HepG2 (cell line): ENCODE results near the gene RPLP2. TPM values are rescaled to one million over a fixed set of nuclear protein-coding genes. Genes with fewer than 3 reads are reported as not detected.
A peak's percentile ranks its signal among the peaks of the same experiment; 100 is the strongest.

Experiments
- AGO2 ChIP-seq: fragments of 200-400 bp; formaldehyde crosslinking; optimal IDR thresholded peaks from 2 replicates; pipeline ENCODE3; 2017; ENCODE audit warnings: mild to moderate bottlenecking, low read depth, low read length, moderate library complexity
- BRD4 ChIP-seq: sonication (generic); formaldehyde crosslinking; IDR thresholded peaks from 2 replicates; pipeline ENCODE4 v1.4.0; 2020; ENCODE audit warnings: missing genetic modification reagents
- GABPB1 ChIP-seq: IDR thresholded peaks from 2 replicates; pipeline ENCODE4 v1.6.1; 2016; ENCODE audit warnings: mild to moderate bottlenecking, missing genetic modification reagents, moderate library complexity, missing compliant biosample characterization
- GPN1 ChIP-seq: sonication (generic); formaldehyde crosslinking; IDR thresholded peaks from 2 replicates; pipeline ENCODE4 v1.5.1; 2020; ENCODE audit warnings: missing genetic modification reagents, borderline replicate concordance
- HMGA1 ChIP-seq: sonication (generic); formaldehyde crosslinking; conservative IDR thresholded peaks from 2 replicates; pipeline ENCODE4 v1.4.0; 2020; ENCODE audit warnings: missing genetic modification reagents
- NCOA5 ChIP-seq: sonication (generic); formaldehyde crosslinking; IDR thresholded peaks from 2 replicates; pipeline ENCODE4 v1.4.0; 2020; ENCODE audit warnings: missing genetic modification reagents
- SIN3A ChIP-seq: IDR thresholded peaks from 2 replicates; pipeline ENCODE4 v1.6.1; 2011; ENCODE audit warnings: low read depth, mild to moderate bottlenecking, control low read depth, low read length, borderline replicate concordance
- SP1 ChIP-seq, 2 experiments: fragments of 450-650 bp in 1 of 2; sonication (generic) in 1 of 2; formaldehyde crosslinking in 1 of 2; IDR thresholded peaks; 2 replicates each; pipeline versions ENCODE4 v1.4.0 to v1.6.1; 2016 to 2020; ENCODE audit warnings: missing genetic modification reagents in 1 of 2
- SP2 ChIP-seq: sonication (generic); formaldehyde crosslinking; IDR thresholded peaks from 2 replicates; pipeline ENCODE4 v1.5.1; 2020; ENCODE audit warnings: mild to moderate bottlenecking, missing genetic modification reagents
- ZBTB42 ChIP-seq: sonication (generic); formaldehyde crosslinking; IDR thresholded peaks from 2 replicates; pipeline ENCODE4 v1.5.0; 2020; ENCODE audit warnings: mild to moderate bottlenecking, missing genetic modification reagents
- ZBTB7A ChIP-seq: sonication (generic); formaldehyde crosslinking; IDR thresholded peaks from 2 replicates; pipeline ENCODE4 v1.8.0; 2022; ENCODE audit warnings: mild to moderate bottlenecking, missing genetic modification reagents
- ZNF513 ChIP-seq: sonication (generic); formaldehyde crosslinking; conservative IDR thresholded peaks from 2 replicates; pipeline ENCODE4 v1.5.0; 2020; ENCODE audit warnings: missing genetic modification reagents
- polyA plus RNA-seq, 8 experiments: library from polyadenylated mRNA; depleted of rRNA in 3 of 8; stranded (reverse) in 7 of 8; unstranded in 1 of 8; fragments of >200 nt; fragmentation: Illumina TruSeq in 4 of 8; extraction: Trizol in 4 of 8; gene quantifications; 2 replicates each; pipeline versions ENCODE4 v1.2.1 to v1.2.3, GENCODE V29; 2011 to 2016; ENCODE audit warnings: low read depth in 4 of 8, missing spikeins in 1 of 8, mixed read lengths in 1 of 8; ENCODE audit not compliant: insufficient read depth in 1 of 8
- total RNA-seq, 5 experiments: library from RNA; depleted of rRNA; stranded (reverse); fragments of >200 nt; fragmentation: Illumina TruSeq; extraction: Trizol; gene quantifications; 2 replicates each; pipeline ENCODE4 v1.2.3, GENCODE V29; 2016; ENCODE audit warnings: low read depth in 1 of 5
- TF ChIP-seq, protein P1 (sequence below), 2 experiments: sonication (generic) in 1 of 2; formaldehyde crosslinking in 1 of 2; IDR thresholded peaks; 2 replicates each; pipeline versions ENCODE4 v1.4.0 to v1.6.1; 2018 to 2020; ENCODE audit warnings: missing genetic modification reagents in 2 of 2, borderline replicate concordance in 1 of 2, low read depth in 1 of 2, mild to moderate bottlenecking in 1 of 2, missing biosample characterization in 1 of 2
- TF ChIP-seq, protein P2 (sequence below): sonication (generic); formaldehyde crosslinking; IDR thresholded peaks from 2 replicates; pipeline ENCODE4 v1.5.1; 2020; ENCODE audit warnings: mild to moderate bottlenecking, moderate library complexity, missing genetic modification reagents
- TF ChIP-seq, protein P3 (sequence below): sonication (generic); formaldehyde crosslinking; IDR thresholded peaks from 2 replicates; pipeline ENCODE4 v1.4.0; 2020; ENCODE audit warnings: missing genetic modification reagents
- TF ChIP-seq, protein P4 (sequence below): sonication (generic); formaldehyde crosslinking; conservative IDR thresholded peaks from 2 replicates; pipeline ENCODE4 v1.8.1; 2023; ENCODE audit warnings: missing genetic modification reagents
- TF ChIP-seq, protein P5 (sequence below): sonication (generic); formaldehyde crosslinking; IDR thresholded peaks from 2 replicates; pipeline ENCODE4 v1.4.0; 2020; ENCODE audit warnings: mild to moderate bottlenecking, missing genetic modification reagents, borderline replicate concordance

The RPLP2 gene
- total and polyA plus RNA-seq, 2 of the 13 experiments (the other 11 are each of a cell fraction or from before 2014, with no cell fraction given), result 978 to 2,106 TPM

- TF ChIP-seq, protein P1, sequence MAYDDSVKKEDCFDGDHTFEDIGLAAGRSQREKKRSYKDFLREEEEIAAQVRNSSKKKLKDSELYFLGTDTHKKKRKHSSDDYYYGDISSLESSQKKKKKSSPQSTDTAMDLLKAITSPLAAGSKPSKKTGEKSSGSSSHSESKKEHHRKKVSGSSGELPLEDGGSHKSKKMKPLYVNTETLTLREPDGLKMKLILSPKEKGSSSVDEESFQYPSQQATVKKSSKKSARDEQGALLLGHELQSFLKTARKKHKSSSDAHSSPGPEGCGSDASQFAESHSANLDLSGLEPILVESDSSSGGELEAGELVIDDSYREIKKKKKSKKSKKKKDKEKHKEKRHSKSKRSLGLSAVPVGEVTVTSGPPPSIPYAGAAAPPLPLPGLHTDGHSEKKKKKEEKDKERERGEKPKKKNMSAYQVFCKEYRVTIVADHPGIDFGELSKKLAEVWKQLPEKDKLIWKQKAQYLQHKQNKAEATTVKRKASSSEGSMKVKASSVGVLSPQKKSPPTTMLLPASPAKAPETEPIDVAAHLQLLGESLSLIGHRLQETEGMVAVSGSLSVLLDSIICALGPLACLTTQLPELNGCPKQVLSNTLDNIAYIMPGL (CRISPR knock-in tag; IDR thresholded peaks at IDR 0.05; ENCODE audit: borderline replicate concordance in 1 of 2, low read depth in 1 of 2), result peak in 1 of 2 experiments; percentile 16; a peak in 2 of 4 replicates
- TF ChIP-seq HMGA1 (CRISPR knock-in tag) (no peak), ZNF513 (CRISPR knock-in tag) (peak; percentile 53; the same call in 1 of the 2 replicates), ZBTB7A (CRISPR knock-in tag) (peak; percentile 81; the same call in 1 of the 2 replicates), NCOA5 (CRISPR knock-in tag) (no peak), AGO2 (peak; percentile 47), SP1 (IDR thresholded peaks at IDR 0.05) (no peak), SP1 (CRISPR knock-in tag; IDR thresholded peaks at IDR 0.05) (0 out of 2 replicates have a peak, but pooled peaks have one; percentile 15), ZBTB42 (CRISPR knock-in tag) (no peak), BRD4 (CRISPR knock-in tag) (0 out of 2 replicates have a peak, but pooled peaks have one; percentile 4), GABPB1 (CRISPR knock-in tag) (0 out of 2 replicates have a peak, but pooled peaks have one; percentile 9), SP2 (CRISPR knock-in tag) (0 out of 2 replicates have a peak, but pooled peaks have one; percentile 9), SIN3A (peak; percentile 40; the same call in 1 of the 2 replicates), GPN1 (no peak)
- TF ChIP-seq, protein P2, sequence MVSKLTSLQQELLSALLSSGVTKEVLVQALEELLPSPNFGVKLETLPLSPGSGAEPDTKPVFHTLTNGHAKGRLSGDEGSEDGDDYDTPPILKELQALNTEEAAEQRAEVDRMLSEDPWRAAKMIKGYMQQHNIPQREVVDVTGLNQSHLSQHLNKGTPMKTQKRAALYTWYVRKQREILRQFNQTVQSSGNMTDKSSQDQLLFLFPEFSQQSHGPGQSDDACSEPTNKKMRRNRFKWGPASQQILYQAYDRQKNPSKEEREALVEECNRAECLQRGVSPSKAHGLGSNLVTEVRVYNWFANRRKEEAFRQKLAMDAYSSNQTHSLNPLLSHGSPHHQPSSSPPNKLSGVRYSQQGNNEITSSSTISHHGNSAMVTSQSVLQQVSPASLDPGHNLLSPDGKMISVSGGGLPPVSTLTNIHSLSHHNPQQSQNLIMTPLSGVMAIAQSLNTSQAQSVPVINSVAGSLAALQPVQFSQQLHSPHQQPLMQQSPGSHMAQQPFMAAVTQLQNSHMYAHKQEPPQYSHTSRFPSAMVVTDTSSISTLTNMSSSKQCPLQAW (CRISPR knock-in tag), result peak; percentile 8; the same call in 1 of the 2 replicates
- TF ChIP-seq, protein P3, sequence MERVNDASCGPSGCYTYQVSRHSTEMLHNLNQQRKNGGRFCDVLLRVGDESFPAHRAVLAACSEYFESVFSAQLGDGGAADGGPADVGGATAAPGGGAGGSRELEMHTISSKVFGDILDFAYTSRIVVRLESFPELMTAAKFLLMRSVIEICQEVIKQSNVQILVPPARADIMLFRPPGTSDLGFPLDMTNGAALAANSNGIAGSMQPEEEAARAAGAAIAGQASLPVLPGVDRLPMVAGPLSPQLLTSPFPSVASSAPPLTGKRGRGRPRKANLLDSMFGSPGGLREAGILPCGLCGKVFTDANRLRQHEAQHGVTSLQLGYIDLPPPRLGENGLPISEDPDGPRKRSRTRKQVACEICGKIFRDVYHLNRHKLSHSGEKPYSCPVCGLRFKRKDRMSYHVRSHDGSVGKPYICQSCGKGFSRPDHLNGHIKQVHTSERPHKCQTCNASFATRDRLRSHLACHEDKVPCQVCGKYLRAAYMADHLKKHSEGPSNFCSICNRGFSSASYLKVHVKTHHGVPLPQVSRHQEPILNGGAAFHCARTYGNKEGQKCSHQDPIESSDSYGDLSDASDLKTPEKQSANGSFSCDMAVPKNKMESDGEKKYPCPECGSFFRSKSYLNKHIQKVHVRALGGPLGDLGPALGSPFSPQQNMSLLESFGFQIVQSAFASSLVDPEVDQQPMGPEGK (CRISPR knock-in tag), result 0 out of 2 replicates have a peak, but pooled peaks have one; percentile 20
- TF ChIP-seq, protein P4, sequence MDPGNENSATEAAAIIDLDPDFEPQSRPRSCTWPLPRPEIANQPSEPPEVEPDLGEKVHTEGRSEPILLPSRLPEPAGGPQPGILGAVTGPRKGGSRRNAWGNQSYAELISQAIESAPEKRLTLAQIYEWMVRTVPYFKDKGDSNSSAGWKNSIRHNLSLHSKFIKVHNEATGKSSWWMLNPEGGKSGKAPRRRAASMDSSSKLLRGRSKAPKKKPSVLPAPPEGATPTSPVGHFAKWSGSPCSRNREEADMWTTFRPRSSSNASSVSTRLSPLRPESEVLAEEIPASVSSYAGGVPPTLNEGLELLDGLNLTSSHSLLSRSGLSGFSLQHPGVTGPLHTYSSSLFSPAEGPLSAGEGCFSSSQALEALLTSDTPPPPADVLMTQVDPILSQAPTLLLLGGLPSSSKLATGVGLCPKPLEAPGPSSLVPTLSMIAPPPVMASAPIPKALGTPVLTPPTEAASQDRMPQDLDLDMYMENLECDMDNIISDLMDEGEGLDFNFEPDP, result no peak
- TF ChIP-seq, protein P5, sequence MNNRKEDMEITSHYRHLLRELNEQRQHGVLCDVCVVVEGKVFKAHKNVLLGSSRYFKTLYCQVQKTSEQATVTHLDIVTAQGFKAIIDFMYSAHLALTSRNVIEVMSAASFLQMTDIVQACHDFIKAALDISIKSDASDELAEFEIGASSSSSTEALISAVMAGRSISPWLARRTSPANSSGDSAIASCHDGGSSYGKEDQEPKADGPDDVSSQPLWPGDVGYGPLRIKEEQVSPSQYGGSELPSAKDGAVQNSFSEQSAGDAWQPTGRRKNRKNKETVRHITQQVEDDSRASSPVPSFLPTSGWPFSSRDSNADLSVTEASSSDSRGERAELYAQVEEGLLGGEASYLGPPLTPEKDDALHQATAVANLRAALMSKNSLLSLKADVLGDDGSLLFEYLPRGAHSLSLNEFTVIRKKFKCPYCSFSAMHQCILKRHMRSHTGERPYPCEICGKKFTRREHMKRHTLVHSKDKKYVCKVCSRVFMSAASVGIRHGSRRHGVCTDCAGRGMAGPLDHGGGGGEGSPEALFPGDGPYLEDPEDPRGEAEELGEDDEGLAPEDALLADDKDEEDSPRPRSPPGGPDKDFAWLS, result no peak
Measured at GRCh38 chr11:798093-798713, 11.6 kb upstream of the RPLP2 start, which contains the start of gene SLC25A22 (continued).
